Ishikawa (cell line): ENCODE results near the gene OSBPL10.

Experiments used
- EGR1 ChIP-seq: IDR thresholded peaks from 2 replicates; pipeline ENCODE4 v1.6.1; 2012
- EP300 ChIP-seq: IDR thresholded peaks from 2 replicates; pipeline ENCODE4 v1.6.1; 2012; ENCODE audit warnings: borderline replicate concordance
- TAF1 ChIP-seq: IDR thresholded peaks from 2 replicates; pipeline ENCODE4 v1.6.1; 2012; ENCODE audit warnings: low read depth, mild to moderate bottlenecking
- YY1 ChIP-seq: IDR thresholded peaks from 2 replicates; pipeline ENCODE4 v1.6.1; 2012; ENCODE audit warnings: low read depth

GRCh38 chr3:31977736-31978135 lies 3.3 kb downstream of the OSBPL10 start:
- TF ChIP-seq EP300 (no peak), EGR1 (no peak), TAF1 (no peak), YY1 (no peak)
